ENCODE measurements around the gene IL34. TPM values are rescaled to one million over a fixed set of nuclear protein-coding genes. Genes with fewer than 3 reads are reported as not detected.

The IL34 gene
- total RNA-seq, 1 donor from 2014 or later, result 1.4 TPM

GRCh38 chr16:70706948-70707465 lies 60.6 kb downstream of the IL34 start:
- peak overlapping the region; percentile 96 for H3K27ac Mint-ChIP-seq
- TF ChIP-seq, protein P1, sequence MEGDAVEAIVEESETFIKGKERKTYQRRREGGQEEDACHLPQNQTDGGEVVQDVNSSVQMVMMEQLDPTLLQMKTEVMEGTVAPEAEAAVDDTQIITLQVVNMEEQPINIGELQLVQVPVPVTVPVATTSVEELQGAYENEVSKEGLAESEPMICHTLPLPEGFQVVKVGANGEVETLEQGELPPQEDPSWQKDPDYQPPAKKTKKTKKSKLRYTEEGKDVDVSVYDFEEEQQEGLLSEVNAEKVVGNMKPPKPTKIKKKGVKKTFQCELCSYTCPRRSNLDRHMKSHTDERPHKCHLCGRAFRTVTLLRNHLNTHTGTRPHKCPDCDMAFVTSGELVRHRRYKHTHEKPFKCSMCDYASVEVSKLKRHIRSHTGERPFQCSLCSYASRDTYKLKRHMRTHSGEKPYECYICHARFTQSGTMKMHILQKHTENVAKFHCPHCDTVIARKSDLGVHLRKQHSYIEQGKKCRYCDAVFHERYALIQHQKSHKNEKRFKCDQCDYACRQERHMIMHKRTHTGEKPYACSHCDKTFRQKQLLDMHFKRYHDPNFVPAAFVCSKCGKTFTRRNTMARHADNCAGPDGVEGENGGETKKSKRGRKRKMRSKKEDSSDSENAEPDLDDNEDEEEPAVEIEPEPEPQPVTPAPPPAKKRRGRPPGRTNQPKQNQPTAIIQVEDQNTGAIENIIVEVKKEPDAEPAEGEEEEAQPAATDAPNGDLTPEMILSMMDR (IDR thresholded peaks at IDR 0.05; ENCODE audit: unreplicated experiment), result no peak
- H3K4me3 Mint-ChIP-seq, result no peak overlapping the region
- DNase-seq (ENCODE audit: low spot score in 2 of 2, unreplicated experiment in 2 of 2), result peak in 1 of 2 experiments; percentile 69
- no peaks in the 10 kb centered on the region for H3K27me3 Mint-ChIP-seq (ENCODE audit: low read depth)
- no peaks in the 10 kb centered on the region for H3K36me3 Mint-ChIP-seq
- peaks cover 53% of the 10 kb centered on the region for H3K4me1 Mint-ChIP-seq
- H3K9me3 Mint-ChIP-seq, result no peaks in the 10 kb centered on the region

GRCh38 chr16:70708366-70709246 lies 62.2 kb downstream of the IL34 start:
- no peaks in the 10 kb centered on the region for H3K36me3 Mint-ChIP-seq
- H3K27me3 Mint-ChIP-seq (ENCODE audit: low read depth), result no peaks in the 10 kb centered on the region
- H3K4me1 Mint-ChIP-seq, result peaks cover 53% of the 10 kb centered on the region
- H3K27ac Mint-ChIP-seq, result peak overlapping the region; percentile 30
- DNase-seq (ENCODE audit: low spot score in 2 of 2, unreplicated experiment in 2 of 2), result no peak
- TF ChIP-seq, protein P1 (IDR thresholded peaks at IDR 0.05; ENCODE audit: unreplicated experiment), result no peak
- H3K9me3 Mint-ChIP-seq, result no peaks in the 10 kb centered on the region
- H3K4me3 Mint-ChIP-seq, result no peak overlapping the region

DNA sequence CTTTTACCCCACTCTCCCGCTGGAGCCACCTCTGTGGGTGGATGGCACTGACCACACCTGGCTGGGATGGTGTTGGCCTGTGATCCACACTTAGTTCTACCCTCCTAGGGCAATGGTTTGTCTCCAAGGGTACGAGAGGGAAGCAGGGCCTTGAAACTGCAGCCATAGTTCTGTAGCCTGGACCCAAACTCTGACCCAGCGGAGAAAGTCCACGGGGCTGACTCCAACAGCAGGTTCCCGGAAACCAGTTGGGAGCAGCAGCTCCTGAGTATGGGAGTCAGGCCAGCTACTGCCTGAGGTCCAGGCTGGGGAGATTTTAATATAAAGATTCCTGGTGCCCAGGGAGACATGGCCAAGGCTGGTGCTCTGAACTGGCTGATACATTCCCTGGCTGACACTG lies 63.1 kb downstream of the IL34 start:
- no peak for DNase-seq (ENCODE audit: low spot score in 2 of 2, unreplicated experiment in 2 of 2)
- H3K4me3 Mint-ChIP-seq, result no peak overlapping the region
- no peaks in the 10 kb centered on the region for H3K27me3 Mint-ChIP-seq (ENCODE audit: low read depth)
- TF ChIP-seq, protein P1 (IDR thresholded peaks at IDR 0.05; ENCODE audit: unreplicated experiment), result no peak
- H3K9me3 Mint-ChIP-seq, result no peaks in the 10 kb centered on the region
- H3K36me3 Mint-ChIP-seq, result no peaks in the 10 kb centered on the region
- H3K27ac Mint-ChIP-seq, result no peak overlapping the region
- peaks cover 52% of the 10 kb centered on the region for H3K4me1 Mint-ChIP-seq

GRCh38 chr16:70709942-70710341 lies 63.6 kb downstream of the IL34 start:
- DNase-seq (ENCODE audit: low spot score in 2 of 2, unreplicated experiment in 2 of 2), result no peak
- H3K9me3 Mint-ChIP-seq, result no peaks in the 10 kb centered on the region

More at GRCh38 chr16:70709942-70710341, 63.6 kb downstream of the IL34 start:
- Mint-ChIP-seq H3K4me1 (peaks cover 54% of the 10 kb centered on the region), H3K27me3 (ENCODE audit: low read depth) (no peaks in the 10 kb centered on the region), H3K27ac (no peak overlapping the region), H3K4me3 (no peak overlapping the region), H3K36me3 (no peaks in the 10 kb centered on the region)
- TF ChIP-seq, protein P1 (IDR thresholded peaks at IDR 0.05; ENCODE audit: unreplicated experiment), result no peak

Other genes with a start within 250 kb of the IL34 start
- 46.5 to 53.0 TPM (median 47.4 TPM) in 3 replicates for gene ST3GAL2, start 207.5 kb upstream of the IL34 start, total RNA-seq
- gene FCSK, start 192.0 kb upstream of the IL34 start, total RNA-seq, result 26.0 to 29.4 TPM (median 27.7 TPM) in 3 replicates
- gene COG4, start 123.0 kb upstream of the IL34 start, total RNA-seq, result 61.9 to 66.7 TPM (median 62.6 TPM) in 3 replicates
- 345 to 384 TPM (median 351 TPM) in 3 replicates for gene SF3B3, start 122.7 kb upstream of the IL34 start, total RNA-seq
- gene MTSS2, start 39.5 kb downstream of the IL34 start, total RNA-seq, result 100 to 104 TPM (median 102 TPM) in 3 replicates
- 36.3 to 39.1 TPM (median 37.9 TPM) in 3 replicates for gene VAC14, start 154.6 kb downstream of the IL34 start, total RNA-seq

Data from mesothelial cell of epicardium (in vitro differentiated cells).